Neutrophil (primary cell): ENCODE measurements around the gene TBX19.

Experiments
- H3K27ac ChIP-seq: fragments of 200-600 bp; sonication (generic); 2 replicates; pipeline ENCODE4 v1.5.1; 2016; ENCODE audit warnings: mild to moderate bottlenecking, moderate library complexity
- H3K27me3 ChIP-seq: fragments of 200-600 bp; sonication (generic); 2 replicates; pipeline ENCODE4 v1.6.0; 2016; ENCODE audit warnings: mild to moderate bottlenecking
- H3K36me3 ChIP-seq: fragments of 200-600 bp; sonication (generic); 2 replicates; pipeline ENCODE4 v1.5.1; 2017
- H3K4me1 ChIP-seq, 2 experiments: fragments of 200-600 bp in 1 of 2; sonication (generic) in 1 of 2; 1 replicate in 1 of 2; 2 replicates in 1 of 2; pipeline versions ENCODE4 v1.5.1 to v1.6.1; 2013 to 2016; ENCODE audit warnings: low read depth in 1 of 2, low read length in 1 of 2, mild to moderate bottlenecking in 1 of 2, moderate library complexity in 1 of 2; ENCODE audit not compliant: control insufficient read depth in 1 of 2, insufficient read depth in 1 of 2
- H3K4me3 ChIP-seq, 2 experiments: fragments of 200-600 bp in 1 of 2; sonication (generic) in 1 of 2; 1 replicate in 1 of 2; 2 replicates in 1 of 2; pipeline ENCODE4 v1.5.1; 2013 to 2016; ENCODE audit warnings: low read depth in 1 of 2, low read length in 1 of 2, mild to moderate bottlenecking in 1 of 2, moderate library complexity in 1 of 2
- H3K9me3 ChIP-seq: fragments of 200-600 bp; sonication (generic); 2 replicates; pipeline ENCODE4 v1.5.1; 2016
- TF ChIP-seq, protein P1 (sequence below): fragments of 200-600 bp; sonication (generic); IDR thresholded peaks from 2 replicates; pipeline ENCODE4 v1.5.1; 2016; ENCODE audit warnings: antibody characterized with exemption

TBX19 gene

DNA sequence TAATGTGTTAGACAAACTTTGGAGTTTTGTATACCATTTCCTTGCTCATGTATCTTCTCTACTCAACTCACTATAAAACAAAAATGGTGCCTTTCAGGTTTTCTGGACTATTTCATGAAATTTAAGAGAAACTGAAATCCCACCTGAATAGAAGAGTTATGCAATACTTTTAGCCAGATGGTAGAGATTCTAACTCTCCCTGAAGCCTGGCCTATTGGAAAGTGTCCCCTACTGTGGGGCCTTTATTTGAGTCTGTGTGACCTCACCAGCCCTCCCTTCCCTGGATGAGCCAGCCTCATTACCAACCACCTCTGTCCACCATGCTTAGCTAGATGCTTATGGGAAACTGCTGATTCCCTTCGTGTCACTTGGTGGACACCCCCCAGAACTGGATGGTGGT is 35.5 kb downstream of the TBX19 start:
- Histone ChIP-seq H3K27me3 (no peaks in the 10 kb centered on the region), H3K4me3 (no peak overlapping the region), H3K4me1 (no peaks in the 10 kb centered on the region), H3K9me3 (no peaks in the 10 kb centered on the region), H3K36me3 (peaks cover 13% of the 10 kb centered on the region), H3K27ac (no peak overlapping the region)
- TF ChIP-seq, protein P1, sequence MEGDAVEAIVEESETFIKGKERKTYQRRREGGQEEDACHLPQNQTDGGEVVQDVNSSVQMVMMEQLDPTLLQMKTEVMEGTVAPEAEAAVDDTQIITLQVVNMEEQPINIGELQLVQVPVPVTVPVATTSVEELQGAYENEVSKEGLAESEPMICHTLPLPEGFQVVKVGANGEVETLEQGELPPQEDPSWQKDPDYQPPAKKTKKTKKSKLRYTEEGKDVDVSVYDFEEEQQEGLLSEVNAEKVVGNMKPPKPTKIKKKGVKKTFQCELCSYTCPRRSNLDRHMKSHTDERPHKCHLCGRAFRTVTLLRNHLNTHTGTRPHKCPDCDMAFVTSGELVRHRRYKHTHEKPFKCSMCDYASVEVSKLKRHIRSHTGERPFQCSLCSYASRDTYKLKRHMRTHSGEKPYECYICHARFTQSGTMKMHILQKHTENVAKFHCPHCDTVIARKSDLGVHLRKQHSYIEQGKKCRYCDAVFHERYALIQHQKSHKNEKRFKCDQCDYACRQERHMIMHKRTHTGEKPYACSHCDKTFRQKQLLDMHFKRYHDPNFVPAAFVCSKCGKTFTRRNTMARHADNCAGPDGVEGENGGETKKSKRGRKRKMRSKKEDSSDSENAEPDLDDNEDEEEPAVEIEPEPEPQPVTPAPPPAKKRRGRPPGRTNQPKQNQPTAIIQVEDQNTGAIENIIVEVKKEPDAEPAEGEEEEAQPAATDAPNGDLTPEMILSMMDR: no peak

DNA sequence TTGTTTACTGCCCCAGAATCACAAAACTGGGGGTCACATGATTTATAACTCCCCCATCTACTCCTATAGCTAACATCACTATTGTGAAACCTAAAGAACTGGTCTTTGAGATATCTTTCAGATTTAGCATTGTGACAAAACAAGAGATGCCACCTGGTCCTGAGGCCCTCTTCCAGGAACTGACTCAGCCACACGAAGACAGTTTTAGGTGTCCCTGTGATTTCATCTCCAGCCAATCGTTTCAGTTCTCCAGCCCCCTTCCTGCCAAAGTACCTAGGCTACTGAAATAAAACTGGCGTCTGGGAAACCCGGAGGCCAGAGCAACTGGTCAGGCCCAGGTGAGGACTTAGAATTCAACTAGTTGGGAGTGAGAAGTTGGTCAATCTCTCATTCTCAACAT is 36.6 kb downstream of the TBX19 start:
- TF ChIP-seq, protein P1: no peak
- H3K36me3 ChIP-seq: peaks cover 12% of the 10 kb centered on the region
- H3K4me1 ChIP-seq: no peaks in the 10 kb centered on the region
- no peak overlapping the region for H3K4me3 ChIP-seq
- no peak overlapping the region for H3K27ac ChIP-seq
- no peaks in the 10 kb centered on the region for H3K9me3 ChIP-seq
- no peaks in the 10 kb centered on the region for H3K27me3 ChIP-seq

DNA sequence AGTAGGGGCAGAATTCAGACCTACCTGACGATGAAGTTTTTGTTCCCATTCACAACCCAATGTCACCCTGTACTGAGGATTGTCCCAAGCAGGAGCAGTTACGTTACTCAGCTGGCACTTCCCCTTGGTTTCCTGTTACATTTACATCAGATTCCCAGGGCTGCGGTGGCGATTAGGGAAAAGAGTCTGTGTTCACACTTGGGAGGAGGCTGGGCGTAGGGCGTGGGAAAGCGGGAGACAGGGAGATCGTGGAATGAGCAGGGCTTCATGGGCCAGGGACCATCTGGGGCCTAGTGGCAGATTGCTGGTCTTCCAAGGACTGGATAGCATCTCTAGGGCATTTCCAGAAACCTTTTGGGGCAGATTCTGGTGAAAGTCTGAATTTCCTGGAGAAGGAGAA is 39.0 kb downstream of the TBX19 start:
- no peaks in the 10 kb centered on the region for H3K36me3 ChIP-seq
- H3K4me1 ChIP-seq: no peaks in the 10 kb centered on the region
- no peaks in the 10 kb centered on the region for H3K27me3 ChIP-seq
- TF ChIP-seq, protein P1: no peak
- H3K27ac ChIP-seq: no peak overlapping the region
- H3K9me3 ChIP-seq: no peaks in the 10 kb centered on the region
- no peak overlapping the region for H3K4me3 ChIP-seq

DNA sequence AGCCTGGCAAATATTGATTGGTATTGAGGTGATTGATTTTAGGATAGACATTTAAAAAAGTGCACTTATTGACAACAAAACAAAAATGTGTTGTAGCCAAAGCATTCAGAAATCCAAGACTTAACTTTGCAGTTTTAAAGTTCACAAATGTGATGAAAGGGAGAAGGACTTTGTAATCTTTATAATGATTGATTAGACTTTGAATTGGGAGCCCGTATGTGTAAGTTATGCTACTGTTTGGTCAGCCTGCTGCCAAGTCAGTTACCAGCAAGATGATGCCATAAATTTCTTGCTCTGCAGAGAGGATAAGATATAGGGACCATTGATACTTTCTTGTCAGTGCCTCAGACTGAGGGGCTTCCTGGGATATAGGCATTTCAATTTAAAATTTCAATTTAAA is 39.5 kb downstream of the TBX19 start:
- Histone ChIP-seq H3K4me3 (no peak overlapping the region), H3K4me1 (no peaks in the 10 kb centered on the region), H3K9me3 (no peaks in the 10 kb centered on the region), H3K36me3 (no peaks in the 10 kb centered on the region), H3K27me3 (no peaks in the 10 kb centered on the region), H3K27ac (no peak overlapping the region)
- TF ChIP-seq, protein P1: no peak

DNA sequence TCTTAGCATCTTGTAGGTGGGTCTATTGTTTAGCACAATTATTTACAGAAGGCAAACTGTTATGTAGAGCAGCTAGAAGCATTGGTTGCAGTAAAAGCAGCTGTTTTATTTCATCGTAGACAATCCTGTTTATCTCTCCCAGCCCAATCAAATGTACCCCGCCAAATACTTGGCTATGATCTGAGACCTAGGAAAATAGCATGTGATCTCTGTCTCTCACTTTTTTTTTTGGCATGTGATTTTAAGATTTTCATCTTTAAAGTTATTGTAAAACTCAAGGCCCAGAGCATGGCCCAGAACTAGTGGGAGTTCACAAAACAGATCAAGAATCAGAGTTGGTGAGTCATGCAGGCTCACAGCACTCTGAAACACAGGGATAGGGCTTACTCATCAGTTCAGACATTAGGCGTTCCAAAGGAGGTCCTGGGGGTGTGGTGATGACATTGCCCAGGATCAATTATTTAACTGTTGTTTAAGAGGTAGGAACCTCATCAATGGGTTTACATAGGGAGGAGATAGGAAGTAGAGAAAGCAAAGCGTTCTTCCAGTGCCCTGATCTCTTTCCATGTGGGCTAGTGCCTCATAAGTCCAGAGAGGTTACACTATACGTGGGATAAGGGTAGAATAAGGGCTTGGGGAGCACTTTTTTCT is 40.2 kb downstream of the TBX19 start:
- H3K27me3 ChIP-seq: no peaks in the 10 kb centered on the region
- H3K4me1 ChIP-seq: no peaks in the 10 kb centered on the region
- no peak overlapping the region for H3K4me3 ChIP-seq
- TF ChIP-seq, protein P1: no peak
- no peaks in the 10 kb centered on the region for H3K36me3 ChIP-seq
- no peaks in the 10 kb centered on the region for H3K9me3 ChIP-seq
- no peak overlapping the region for H3K27ac ChIP-seq

DNA sequence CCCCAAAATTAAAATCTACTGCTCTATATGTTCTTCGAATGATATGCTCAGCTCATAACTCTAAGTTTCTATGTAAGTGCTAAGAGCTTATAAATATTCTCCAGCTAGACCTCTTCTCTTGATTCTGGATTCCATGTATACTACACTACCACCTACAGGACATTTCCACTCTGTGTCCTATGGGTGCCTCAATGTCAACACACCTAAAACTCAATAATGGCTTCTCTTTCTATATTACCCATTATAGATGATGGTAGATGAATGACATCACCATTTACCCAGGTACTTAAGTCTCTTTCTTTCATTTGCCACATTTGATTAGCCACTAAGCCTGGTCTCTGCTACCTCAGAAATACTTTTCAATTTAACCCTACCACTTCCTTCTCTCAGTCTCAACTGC is 41.3 kb downstream of the TBX19 start:
- Histone ChIP-seq H3K27me3 (no peaks in the 10 kb centered on the region), H3K27ac (no peak overlapping the region), H3K4me1 (no peaks in the 10 kb centered on the region), H3K9me3 (no peaks in the 10 kb centered on the region), H3K36me3 (no peaks in the 10 kb centered on the region), H3K4me3 (no peak overlapping the region)
- TF ChIP-seq, protein P1: no peak
